H1 (cell line): ENCODE data around the gene CA9. TPM values are rescaled to one million over a fixed set of nuclear protein-coding genes. Genes with fewer than 3 reads are reported as not detected.

Experiments used
- CBX8 ChIP-seq: fragments of 300-800, 300-1000 bp; sonication (generic); IDR thresholded peaks from 2 replicates; pipeline ENCODE4 v1.7.1; 2016; ENCODE audit warnings: low read depth, low read length, borderline replicate concordance
- JUND ChIP-seq: IDR thresholded peaks from 2 replicates; pipeline ENCODE4 v1.6.1; 2011; ENCODE audit warnings: mild to moderate bottlenecking, improper control_type of control experiment, low read length
- KDM1A ChIP-seq: fragments of 200-600, 300-600 bp; sonication (generic); IDR thresholded peaks from 2 replicates; pipeline ENCODE4 v1.7.1; 2016; ENCODE audit warnings: mild to moderate bottlenecking, low read length, borderline replicate concordance
- NANOG ChIP-seq: IDR thresholded peaks from 2 replicates; pipeline ENCODE4 v1.6.1; 2011; ENCODE audit warnings: low read length, low read depth, mild to moderate bottlenecking, inconsistent platforms; ENCODE audit not compliant: insufficient read depth, poor library complexity, severe bottlenecking
- TCF12 ChIP-seq: IDR thresholded peaks from 2 replicates; pipeline ENCODE4 v1.6.1; 2011; ENCODE audit warnings: low read depth, mild to moderate bottlenecking, low read length
- polyA plus RNA-seq, 7 experiments: library from polyadenylated mRNA; depleted of rRNA in 3 of 7; stranded (reverse) in 5 of 7; unstranded in 2 of 7; fragments of >200 nt in 5 of 7; fragments of 200-250 nt in 2 of 7; gene quantifications; 1 replicate in 5 of 7; 2 replicates in 1 of 7; 4 replicates in 1 of 7; pipeline versions ENCODE4 v1.2.1 to v1.2.3, GENCODE V29; 2011 to 2013; ENCODE audit warnings: missing spikeins in 2 of 7, mixed read lengths in 2 of 7
- total RNA-seq: library from RNA; stranded (reverse); fragmentation: NEBNext Ultra II Directional; extraction: Animal tissue kit (Norgen Biotek cat#: 25700); gene quantifications from 2 replicates; pipeline ENCODE4 v1.2.1, GENCODE V29; 2021
- TF ChIP-seq, protein P1 (sequence below): fragments of 300-600 bp; sonication (generic); IDR thresholded peaks from 2 replicates; pipeline ENCODE4 v1.7.1; 2012; ENCODE audit warnings: low read length, moderate library complexity, mild to moderate bottlenecking, inconsistent platforms; ENCODE audit not compliant: insufficient replicate concordance

The CA9 gene
- total and polyA plus RNA-seq, 2 of the 8 experiments (the other 6 are each of a cell fraction or from before 2014, with no cell fraction given), result 1.3 to 1.8 TPM

DNA sequence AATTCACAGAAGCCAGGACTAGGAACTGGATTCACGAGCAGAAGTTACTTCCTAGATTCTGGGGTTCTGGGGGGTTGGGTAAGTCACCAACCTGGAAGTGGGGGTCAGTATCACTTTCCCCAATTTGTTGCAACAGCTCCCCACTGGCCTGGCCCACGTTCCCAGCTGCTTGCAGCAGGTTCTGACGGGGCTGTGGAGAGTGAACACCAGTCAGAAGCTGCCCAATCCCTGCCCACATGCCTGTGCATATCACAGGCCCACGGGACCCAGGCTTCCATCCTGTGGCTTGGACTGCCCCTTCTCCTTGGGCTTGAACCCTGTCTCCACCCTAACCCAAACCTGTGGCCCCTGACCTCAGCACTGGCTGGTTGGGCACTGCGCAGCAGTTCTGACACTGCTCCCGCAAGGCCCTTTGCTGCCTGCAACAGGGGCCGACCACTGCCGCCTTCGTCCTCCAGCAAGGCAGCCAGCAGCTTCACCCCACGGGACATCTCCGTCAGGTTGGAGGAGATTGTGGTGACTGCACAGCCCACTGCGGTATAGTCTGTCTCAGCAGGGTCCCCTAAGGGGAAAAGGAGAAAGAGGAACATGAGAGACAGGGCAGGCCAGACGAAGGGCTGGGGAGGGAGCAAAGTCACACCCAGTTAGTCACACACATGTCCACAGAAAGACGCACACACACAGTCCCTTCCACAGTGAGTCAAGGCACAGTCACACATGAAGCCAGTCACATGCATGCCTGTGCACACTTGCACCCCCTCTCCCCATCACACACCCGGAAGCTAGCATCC lies 45.2 kb downstream of the CA9 start (continued):
- TF ChIP-seq NANOG (no peak), JUND (no peak), TCF12 (no peak), CBX8 (no peak), KDM1A (no peak)
- TF ChIP-seq, protein P1, sequence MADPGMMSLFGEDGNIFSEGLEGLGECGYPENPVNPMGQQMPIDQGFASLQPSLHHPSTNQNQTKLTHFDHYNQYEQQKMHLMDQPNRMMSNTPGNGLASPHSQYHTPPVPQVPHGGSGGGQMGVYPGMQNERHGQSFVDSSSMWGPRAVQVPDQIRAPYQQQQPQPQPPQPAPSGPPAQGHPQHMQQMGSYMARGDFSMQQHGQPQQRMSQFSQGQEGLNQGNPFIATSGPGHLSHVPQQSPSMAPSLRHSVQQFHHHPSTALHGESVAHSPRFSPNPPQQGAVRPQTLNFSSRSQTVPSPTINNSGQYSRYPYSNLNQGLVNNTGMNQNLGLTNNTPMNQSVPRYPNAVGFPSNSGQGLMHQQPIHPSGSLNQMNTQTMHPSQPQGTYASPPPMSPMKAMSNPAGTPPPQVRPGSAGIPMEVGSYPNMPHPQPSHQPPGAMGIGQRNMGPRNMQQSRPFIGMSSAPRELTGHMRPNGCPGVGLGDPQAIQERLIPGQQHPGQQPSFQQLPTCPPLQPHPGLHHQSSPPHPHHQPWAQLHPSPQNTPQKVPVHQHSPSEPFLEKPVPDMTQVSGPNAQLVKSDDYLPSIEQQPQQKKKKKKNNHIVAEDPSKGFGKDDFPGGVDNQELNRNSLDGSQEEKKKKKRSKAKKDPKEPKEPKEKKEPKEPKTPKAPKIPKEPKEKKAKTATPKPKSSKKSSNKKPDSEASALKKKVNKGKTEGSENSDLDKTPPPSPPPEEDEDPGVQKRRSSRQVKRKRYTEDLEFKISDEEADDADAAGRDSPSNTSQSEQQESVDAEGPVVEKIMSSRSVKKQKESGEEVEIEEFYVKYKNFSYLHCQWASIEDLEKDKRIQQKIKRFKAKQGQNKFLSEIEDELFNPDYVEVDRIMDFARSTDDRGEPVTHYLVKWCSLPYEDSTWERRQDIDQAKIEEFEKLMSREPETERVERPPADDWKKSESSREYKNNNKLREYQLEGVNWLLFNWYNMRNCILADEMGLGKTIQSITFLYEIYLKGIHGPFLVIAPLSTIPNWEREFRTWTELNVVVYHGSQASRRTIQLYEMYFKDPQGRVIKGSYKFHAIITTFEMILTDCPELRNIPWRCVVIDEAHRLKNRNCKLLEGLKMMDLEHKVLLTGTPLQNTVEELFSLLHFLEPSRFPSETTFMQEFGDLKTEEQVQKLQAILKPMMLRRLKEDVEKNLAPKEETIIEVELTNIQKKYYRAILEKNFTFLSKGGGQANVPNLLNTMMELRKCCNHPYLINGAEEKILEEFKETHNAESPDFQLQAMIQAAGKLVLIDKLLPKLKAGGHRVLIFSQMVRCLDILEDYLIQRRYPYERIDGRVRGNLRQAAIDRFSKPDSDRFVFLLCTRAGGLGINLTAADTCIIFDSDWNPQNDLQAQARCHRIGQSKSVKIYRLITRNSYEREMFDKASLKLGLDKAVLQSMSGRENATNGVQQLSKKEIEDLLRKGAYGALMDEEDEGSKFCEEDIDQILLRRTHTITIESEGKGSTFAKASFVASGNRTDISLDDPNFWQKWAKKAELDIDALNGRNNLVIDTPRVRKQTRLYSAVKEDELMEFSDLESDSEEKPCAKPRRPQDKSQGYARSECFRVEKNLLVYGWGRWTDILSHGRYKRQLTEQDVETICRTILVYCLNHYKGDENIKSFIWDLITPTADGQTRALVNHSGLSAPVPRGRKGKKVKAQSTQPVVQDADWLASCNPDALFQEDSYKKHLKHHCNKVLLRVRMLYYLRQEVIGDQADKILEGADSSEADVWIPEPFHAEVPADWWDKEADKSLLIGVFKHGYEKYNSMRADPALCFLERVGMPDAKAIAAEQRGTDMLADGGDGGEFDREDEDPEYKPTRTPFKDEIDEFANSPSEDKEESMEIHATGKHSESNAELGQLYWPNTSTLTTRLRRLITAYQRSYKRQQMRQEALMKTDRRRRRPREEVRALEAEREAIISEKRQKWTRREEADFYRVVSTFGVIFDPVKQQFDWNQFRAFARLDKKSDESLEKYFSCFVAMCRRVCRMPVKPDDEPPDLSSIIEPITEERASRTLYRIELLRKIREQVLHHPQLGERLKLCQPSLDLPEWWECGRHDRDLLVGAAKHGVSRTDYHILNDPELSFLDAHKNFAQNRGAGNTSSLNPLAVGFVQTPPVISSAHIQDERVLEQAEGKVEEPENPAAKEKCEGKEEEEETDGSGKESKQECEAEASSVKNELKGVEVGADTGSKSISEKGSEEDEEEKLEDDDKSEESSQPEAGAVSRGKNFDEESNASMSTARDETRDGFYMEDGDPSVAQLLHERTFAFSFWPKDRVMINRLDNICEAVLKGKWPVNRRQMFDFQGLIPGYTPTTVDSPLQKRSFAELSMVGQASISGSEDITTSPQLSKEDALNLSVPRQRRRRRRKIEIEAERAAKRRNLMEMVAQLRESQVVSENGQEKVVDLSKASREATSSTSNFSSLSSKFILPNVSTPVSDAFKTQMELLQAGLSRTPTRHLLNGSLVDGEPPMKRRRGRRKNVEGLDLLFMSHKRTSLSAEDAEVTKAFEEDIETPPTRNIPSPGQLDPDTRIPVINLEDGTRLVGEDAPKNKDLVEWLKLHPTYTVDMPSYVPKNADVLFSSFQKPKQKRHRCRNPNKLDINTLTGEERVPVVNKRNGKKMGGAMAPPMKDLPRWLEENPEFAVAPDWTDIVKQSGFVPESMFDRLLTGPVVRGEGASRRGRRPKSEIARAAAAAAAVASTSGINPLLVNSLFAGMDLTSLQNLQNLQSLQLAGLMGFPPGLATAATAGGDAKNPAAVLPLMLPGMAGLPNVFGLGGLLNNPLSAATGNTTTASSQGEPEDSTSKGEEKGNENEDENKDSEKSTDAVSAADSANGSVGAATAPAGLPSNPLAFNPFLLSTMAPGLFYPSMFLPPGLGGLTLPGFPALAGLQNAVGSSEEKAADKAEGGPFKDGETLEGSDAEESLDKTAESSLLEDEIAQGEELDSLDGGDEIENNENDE, result no peak
